Caco-2 (cell line): ENCODE measurements around the gene KCNH5. TPM values are rescaled to one million over a fixed set of nuclear protein-coding genes. Genes with fewer than 3 reads are reported as not detected.

Source experiments
- BruUV-seq: library from RNA; stranded (reverse); fragments of 400-500 nt; replicated peaks from 2 replicates; lab custom pipeline; 2021; lab: Mats Ljungman, UMichigan
- CTCF ChIA-PET: fragments of 300-600 bp; sonication (Branson Sonifier 250); formaldehyde crosslinking; loops from one replicate; lab custom pipeline; 2022; ENCODE audit warnings: antibody characterized with exemption; lab: Charles Lee
- POLR2A ChIA-PET: fragments of 300-600 bp; sonication (Branson Sonifier 250); formaldehyde crosslinking; loops from one replicate; lab custom pipeline; 2022; ENCODE audit warnings: antibody characterized with exemption; lab: Charles Lee
- DNase-seq, 2 experiments: peaks; one replicate each; pipeline versions ENCODE4 v3.0.0 to v3.0.0-alpha.2; 2020 to 2022
- H3K27me3 ChIP-seq: replicated peaks from 2 replicates; pipeline ENCODE4 v1.6.0; 2011; ENCODE audit warnings: low read length; ENCODE audit not compliant: control insufficient read depth, insufficient read depth
- H3K36me3 ChIP-seq: 2 replicates; pipeline ENCODE4 v1.5.1; 2011; ENCODE audit warnings: low read length; ENCODE audit not compliant: control insufficient read depth, insufficient read depth
- H3K4me1 ChIP-seq: fragments of 250-450 bp; sonication (Bioruptor Pico); 2 replicates; pipeline ENCODE4 v1.5.1; 2020; ENCODE audit warnings: mild to moderate bottlenecking
- H3K4me3 ChIP-seq: 2 replicates; pipeline ENCODE4 v1.5.1; 2011; ENCODE audit warnings: low read depth, mild to moderate bottlenecking, control low read depth, low read length
- H3K9me3 ChIP-seq: fragments of 250-450 bp; sonication (Bioruptor Pico); 2 replicates; pipeline ENCODE4 v1.5.1; 2020; ENCODE audit warnings: mild to moderate bottlenecking, moderate library complexity
- H3K27ac Mint-ChIP-seq: one replicate; pipeline ENCODE4 v1.8.0; 2022; ENCODE audit warnings: mixed read lengths; ENCODE audit not compliant: unreplicated experiment
- H3K27me3 Mint-ChIP-seq: one replicate; pipeline ENCODE4 v1.8.0; 2022; ENCODE audit warnings: mixed read lengths; ENCODE audit not compliant: insufficient read depth, unreplicated experiment
- H3K36me3 Mint-ChIP-seq: one replicate; pipeline ENCODE4 v1.8.0; 2022; ENCODE audit warnings: mild to moderate bottlenecking, mixed read lengths; ENCODE audit not compliant: insufficient read depth, unreplicated experiment
- H3K4me1 Mint-ChIP-seq: one replicate; pipeline ENCODE4 v1.8.0; 2022; ENCODE audit warnings: low read depth, mixed read lengths; ENCODE audit not compliant: unreplicated experiment
- H3K4me3 Mint-ChIP-seq: one replicate; pipeline ENCODE4 v1.8.0; 2022; ENCODE audit warnings: mild to moderate bottlenecking, moderate library complexity, mixed read lengths; ENCODE audit not compliant: unreplicated experiment
- H3K9me3 Mint-ChIP-seq: one replicate; pipeline ENCODE4 v1.8.0; 2022; ENCODE audit warnings: mixed read lengths; ENCODE audit not compliant: unreplicated experiment
- intact Hi-C: fragments of 100-400 bp; cut with micrococcal nuclease; formaldehyde crosslinking; loops from one replicate; pipeline ENCODE4 v1.10.0; 2022; ENCODE audit not compliant: unreplicated experiment
- total RNA-seq: library from RNA; stranded (reverse); gene quantifications from 2 replicates; pipeline ENCODE4 v1.2.3, GENCODE V29; 2022
- TF ChIP-seq, protein P1 (sequence below), 2 experiments: fragments of 200-600 bp in 1 of 2; IDR thresholded peaks; 1 replicate in 1 of 2; 2 replicates in 1 of 2; pipeline versions ENCODE4 v1.5.1 to v1.8.0; 2011 to 2022; ENCODE audit warnings: antibody characterized with exemption in 1 of 2, control low read depth in 1 of 2, inconsistent platforms in 1 of 2, low read depth in 1 of 2, low read length in 1 of 2, mild to moderate bottlenecking in 1 of 2, moderate library complexity in 1 of 2; ENCODE audit not compliant: insufficient read depth in 1 of 2, severe bottlenecking in 1 of 2, unreplicated experiment in 1 of 2

KCNH5 gene
- total RNA-seq, 1 experiment from 2014 or later: not detected

GRCh38 chr14:63046339-63047268, 1.3 kb upstream of the KCNH5 start:
- Mint-ChIP-seq H3K27me3 (no peaks in the 10 kb centered on the region), H3K4me1 (peaks cover 6% of the 10 kb centered on the region), H3K4me3 (no peak overlapping the region), H3K27ac (no peak overlapping the region), H3K9me3 (no peaks in the 10 kb centered on the region), H3K36me3 (peaks cover 6% of the 10 kb centered on the region)
- BruUV-seq: no TSS peak
- intact Hi-C loops: no loop called here
- Histone ChIP-seq H3K4me3 (no peak overlapping the region), H3K27me3 (no peaks in the 10 kb centered on the region), H3K4me1 (no peaks in the 10 kb centered on the region), H3K9me3 (no peaks in the 10 kb centered on the region), H3K36me3 (no peaks in the 10 kb centered on the region)
- ChIA-PET CTCF (no interaction called here), POLR2A (no interaction called here)
- no peak for DNase-seq
- TF ChIP-seq, protein P1, sequence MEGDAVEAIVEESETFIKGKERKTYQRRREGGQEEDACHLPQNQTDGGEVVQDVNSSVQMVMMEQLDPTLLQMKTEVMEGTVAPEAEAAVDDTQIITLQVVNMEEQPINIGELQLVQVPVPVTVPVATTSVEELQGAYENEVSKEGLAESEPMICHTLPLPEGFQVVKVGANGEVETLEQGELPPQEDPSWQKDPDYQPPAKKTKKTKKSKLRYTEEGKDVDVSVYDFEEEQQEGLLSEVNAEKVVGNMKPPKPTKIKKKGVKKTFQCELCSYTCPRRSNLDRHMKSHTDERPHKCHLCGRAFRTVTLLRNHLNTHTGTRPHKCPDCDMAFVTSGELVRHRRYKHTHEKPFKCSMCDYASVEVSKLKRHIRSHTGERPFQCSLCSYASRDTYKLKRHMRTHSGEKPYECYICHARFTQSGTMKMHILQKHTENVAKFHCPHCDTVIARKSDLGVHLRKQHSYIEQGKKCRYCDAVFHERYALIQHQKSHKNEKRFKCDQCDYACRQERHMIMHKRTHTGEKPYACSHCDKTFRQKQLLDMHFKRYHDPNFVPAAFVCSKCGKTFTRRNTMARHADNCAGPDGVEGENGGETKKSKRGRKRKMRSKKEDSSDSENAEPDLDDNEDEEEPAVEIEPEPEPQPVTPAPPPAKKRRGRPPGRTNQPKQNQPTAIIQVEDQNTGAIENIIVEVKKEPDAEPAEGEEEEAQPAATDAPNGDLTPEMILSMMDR (IDR thresholded peaks at IDR 0.05; ENCODE audit: insufficient read depth in 1 of 2, low read depth in 1 of 2, low read length in 1 of 2, severe bottlenecking in 1 of 2, unreplicated experiment in 1 of 2): no peak

- H3K4me3 Mint-ChIP-seq: no peak overlapping the region
- ChIA-PET POLR2A (no interaction called here), CTCF (no interaction called here)
- no peaks in the 10 kb centered on the region for H3K27me3 ChIP-seq
- intact Hi-C loops: no loop called here
- H3K27me3 Mint-ChIP-seq: no peaks in the 10 kb centered on the region
- H3K4me1 Mint-ChIP-seq: peaks cover 6% of the 10 kb centered on the region
- BruUV-seq: no TSS peak
- peaks cover 6% of the 10 kb centered on the region for H3K36me3 Mint-ChIP-seq
- H3K27ac Mint-ChIP-seq: no peak overlapping the region
- H3K9me3 Mint-ChIP-seq: no peaks in the 10 kb centered on the region
- no peak for DNase-seq
- H3K4me3 ChIP-seq: no peak overlapping the region
- H3K4me1 ChIP-seq: no peaks in the 10 kb centered on the region
- TF ChIP-seq, protein P1 (IDR thresholded peaks at IDR 0.05; ENCODE audit: insufficient read depth in 1 of 2, low read depth in 1 of 2, low read length in 1 of 2, severe bottlenecking in 1 of 2, unreplicated experiment in 1 of 2): no peak
- H3K9me3 ChIP-seq: no peaks in the 10 kb centered on the region
- H3K36me3 ChIP-seq: no peaks in the 10 kb centered on the region
These were observed 508 bp upstream of the KCNH5 start for GRCh38 chr14:63045612-63046320.

DNA sequence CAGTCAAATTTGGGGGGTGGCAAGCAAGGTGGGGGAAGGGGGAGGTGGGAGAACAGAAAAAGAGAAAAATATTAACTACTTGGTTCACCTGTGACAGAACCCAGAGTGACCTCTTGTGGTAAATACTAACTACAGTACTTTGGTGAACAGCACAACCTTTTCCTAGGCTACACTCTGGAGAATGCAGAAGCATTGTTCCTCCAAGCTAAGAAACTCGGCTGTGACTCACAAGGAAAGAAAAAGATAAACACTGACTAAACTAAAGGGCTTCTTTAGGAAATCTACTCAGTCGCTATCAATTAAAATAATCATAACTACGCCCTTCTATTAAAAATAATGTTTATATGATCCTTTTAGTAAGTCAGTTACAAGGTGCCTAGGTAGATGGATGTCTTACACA, 5.4 kb downstream of the KCNH5 start:
- Mint-ChIP-seq H3K36me3 (no peaks in the 10 kb centered on the region), H3K27me3 (no peaks in the 10 kb centered on the region), H3K4me1 (peaks cover 6% of the 10 kb centered on the region), H3K27ac (no peak overlapping the region), H3K9me3 (no peaks in the 10 kb centered on the region), H3K4me3 (no peak overlapping the region)
- CTCF ChIA-PET: interaction anchor here (1.0 kb wide), 1 partner anchor 861 kb away, joined by 3 read pairs; no protein-coding TSS in a partner anchor
- Histone ChIP-seq H3K4me3 (no peak overlapping the region), H3K36me3 (no peaks in the 10 kb centered on the region), H3K9me3 (no peaks in the 10 kb centered on the region), H3K4me1 (no peaks in the 10 kb centered on the region), H3K27me3 (no peaks in the 10 kb centered on the region)
- no TSS peak for BruUV-seq
- intact Hi-C loops: loop anchor here (1.0 to 10.0 kb wide), 4 partner anchors 237 to 877 kb away; no protein-coding TSS in a partner anchor
- POLR2A ChIA-PET: no interaction called here
- DNase-seq: peak in 1 of 2 experiments; percentile 35
- TF ChIP-seq, protein P1 (IDR thresholded peaks at IDR 0.05; ENCODE audit: insufficient read depth in 1 of 2, low read depth in 1 of 2, low read length in 1 of 2, severe bottlenecking in 1 of 2, unreplicated experiment in 1 of 2): peak; percentile 42 to 53
